T-cell (primary cell): Measurements from ENCODE around the gene PRKAG2. TPM values are rescaled to one million over a fixed set of nuclear protein-coding genes. Genes with fewer than 3 reads are reported as not detected.

Experiments used
- ATAC-seq, 4 experiments: fragments of 200-7000 bp in 3 of 4; fragments of 150-1000 bp in 1 of 4; cut with Tn5 transposase; replicated peaks in 1 of 4; 1 replicate in 3 of 4; 2 replicates in 1 of 4; pipeline ENCODE4 v1.10.0; 2021; ENCODE audit warnings: moderate library complexity in 3 of 4, mild to moderate bottlenecking in 2 of 4, moderate number of reproducible peaks in 1 of 4
- CTCF ChIA-PET, 2 donors: fragments of 300-600 bp; sonication (Branson Sonifier 250); formaldehyde crosslinking; loops; one replicate each; lab custom pipeline; 2022; ENCODE audit warnings: antibody characterized with exemption in 2 of 2; lab: Charles Lee
- POLR2A ChIA-PET, 2 donors: fragments of 300-600 bp; sonication (Branson Sonifier 250); formaldehyde crosslinking; loops; one replicate each; lab custom pipeline; 2022; ENCODE audit warnings: antibody characterized with exemption in 2 of 2; lab: Charles Lee
- DNase-seq, 35 experiments: peaks; one replicate each; pipeline versions ENCODE4 v3.0.0 to v3.0.0-alpha.2; 2013 to 2023
- H3K27ac ChIP-seq: one replicate; pipeline ENCODE4 v1.5.1; 2013; ENCODE audit warnings: low read length
- H3K27me3 ChIP-seq, 2 experiments: replicated peaks in 1 of 2; 1 replicate in 1 of 2; 2 replicates in 1 of 2; pipeline versions ENCODE4 v1.6.1 to v1.7.0; 2013; ENCODE audit warnings: low read length in 1 of 2, mixed read lengths in 1 of 2; ENCODE audit not compliant: control insufficient read depth in 2 of 2, insufficient read depth in 2 of 2; ENCODE audit errors: extremely low read depth in 1 of 2
- H3K36me3 ChIP-seq, 2 donors: 1 replicate in 1 of 2; 2 replicates in 1 of 2; pipeline versions ENCODE4 v1.6.1 to v1.7.0; 2013; ENCODE audit warnings: low read length in 1 of 2; ENCODE audit not compliant: control insufficient read depth in 2 of 2, insufficient read depth in 1 of 2; ENCODE audit errors: extremely low read depth in 1 of 2
- H3K4me1 ChIP-seq, 2 experiments: 1 replicate in 1 of 2; 2 replicates in 1 of 2; pipeline versions ENCODE4 v1.6.1 to v1.7.0; 2013; ENCODE audit warnings: low read length in 2 of 2, mixed read lengths in 1 of 2; ENCODE audit not compliant: insufficient read depth in 2 of 2, control insufficient read depth in 1 of 2; ENCODE audit errors: extremely low read depth in 1 of 2
- H3K4me3 ChIP-seq, 2 donors: 1 replicate in 1 of 2; 2 replicates in 1 of 2; pipeline versions ENCODE4 v1.5.1 to v1.7.0; 2013; ENCODE audit warnings: mild to moderate bottlenecking in 2 of 2, low read length in 1 of 2, moderate library complexity in 1 of 2; ENCODE audit not compliant: control insufficient read depth in 1 of 2; ENCODE audit errors: extremely low read depth in 1 of 2
- H3K9me3 ChIP-seq: 2 replicates; pipeline ENCODE4 v1.7.0; 2013
- H3K27ac Mint-ChIP-seq, 2 donors: one replicate each; pipeline ENCODE4 v1.8.0; 2020 to 2021; ENCODE audit warnings: mild to moderate bottlenecking in 2 of 2, mixed read lengths in 2 of 2
- H3K27me3 Mint-ChIP-seq, 2 donors: one replicate each; pipeline ENCODE4 v1.8.0; 2021 to 2022; ENCODE audit warnings: mixed read lengths in 2 of 2
- H3K36me3 Mint-ChIP-seq: one replicate; pipeline ENCODE4 v1.8.0; 2021; ENCODE audit warnings: mixed read lengths
- H3K4me1 Mint-ChIP-seq, 3 donors: one replicate each; pipeline ENCODE4 v1.8.0; 2020 to 2022; ENCODE audit warnings: mixed read lengths in 3 of 3, mild to moderate bottlenecking in 1 of 3
- H3K4me3 Mint-ChIP-seq, 3 donors: one replicate each; pipeline ENCODE4 v1.8.0; 2020 to 2022; ENCODE audit warnings: mild to moderate bottlenecking in 3 of 3, mixed read lengths in 3 of 3, moderate library complexity in 3 of 3
- H3K9me3 Mint-ChIP-seq, 3 donors: one replicate each; pipeline ENCODE4 v1.8.0; 2020 to 2022; ENCODE audit warnings: mixed read lengths in 3 of 3
- WGBS: methylation state at CpG from one replicate; pipeline ENCODE4 v1.1.5; 2013; ENCODE audit warnings: missing lambda C conversion rate; ENCODE audit not compliant: insufficient coverage; 5-methylcytosine and 5-hydroxymethylcytosine counted together
- total RNA-seq, 35 experiments: library from RNA in 6 of 35; stranded (reverse) in 6 of 35; fragments of 120-200 nt in 1 of 35; gene quantifications; one replicate each; pipeline versions ENCODE4 v1.2.1 to v1.2.4 and lab custom pipeline; 2013 to 2026

PRKAG2 gene
- total RNA-seq, 5 donors from 2014 or later (not counting 1 experiment from before 2014, with no cell fraction given) = 43.0 to 59.9 (median 49.3) TPM

- no peak overlapping the region for H3K27ac ChIP-seq
- peak overlapping the region; percentile 80 to 86 for H3K27ac Mint-ChIP-seq
- 96% methylated on average over 9 of the region's 18 CpGs for WGBS
- H3K9me3 Mint-ChIP-seq = no peaks in the 10 kb centered on the region
- ATAC-seq (no peak), DNase-seq (no peak)
- CTCF ChIA-PET = no interaction called here
- peak overlapping the region in 1 of 3 donors; percentile 69 for H3K4me3 Mint-ChIP-seq
- peaks cover 13% of the 10 kb centered on the region for H3K36me3 Mint-ChIP-seq
- no peaks in the 10 kb centered on the region for H3K27me3 ChIP-seq
- H3K27me3 Mint-ChIP-seq = no peaks in the 10 kb centered on the region
- H3K4me3 ChIP-seq = no peak overlapping the region
- H3K4me1 ChIP-seq = peaks cover 8 to 30% of the 10 kb centered on the region in 2 experiments
- peaks cover 0 to 3% of the 10 kb centered on the region in 2 donors for H3K36me3 ChIP-seq
- peaks cover 18 to 33% (median 33%) of the 10 kb centered on the region in 3 donors for H3K4me1 Mint-ChIP-seq
- H3K9me3 ChIP-seq = no peaks in the 10 kb centered on the region
- POLR2A ChIA-PET = no interaction called here
Observed at GRCh38 chr7:151840088-151840910, 36.6 kb downstream of the PRKAG2 start.

DNA sequence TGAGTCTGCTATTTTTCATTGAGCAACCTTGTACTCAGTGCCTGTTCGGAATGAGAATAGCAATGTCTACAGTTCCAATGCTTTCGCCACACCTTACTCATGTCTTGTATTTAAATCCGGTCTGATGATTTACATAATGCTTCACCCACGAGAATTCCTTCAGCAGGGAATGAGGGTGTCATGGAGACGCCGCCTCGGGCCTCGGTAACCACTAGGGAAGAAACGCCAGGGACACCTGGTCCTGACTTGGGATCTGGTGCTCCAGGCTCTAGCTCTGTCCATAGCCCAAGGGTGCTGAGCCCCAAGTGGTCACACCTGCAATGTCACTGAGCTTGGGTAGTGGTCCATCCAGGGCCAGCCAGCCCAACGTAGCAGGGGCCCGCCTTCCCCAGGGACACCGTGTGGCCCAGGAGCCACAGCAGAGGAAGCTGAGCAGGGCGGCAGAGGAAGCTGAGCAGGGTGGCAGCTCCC lies 37.4 kb downstream of the PRKAG2 start:
- H3K4me3 ChIP-seq = peak overlapping the region in 1 of 2 donors; percentile 10
- DNase-seq (no peak), ATAC-seq (peak; percentile 10 to 31 (median 28))
- peaks cover 0 to 3% of the 10 kb centered on the region in 2 donors for H3K36me3 ChIP-seq
- CTCF ChIA-PET = no interaction called here
- WGBS = 50% methylated on average over 7 of the region's 13 CpGs
- peaks cover 6% of the 10 kb centered on the region for H3K36me3 Mint-ChIP-seq
- no peaks in the 10 kb centered on the region for H3K27me3 ChIP-seq
- H3K9me3 Mint-ChIP-seq = no peaks in the 10 kb centered on the region
- POLR2A ChIA-PET = interaction anchor here (0.7 to 1.0 kb wide), 2 partner anchors 38 to 336 kb away, joined by 7 read pairs; partner anchors contain the start of gene PRKAG2 (in 1 of the 2)
- peaks cover 8 to 35% of the 10 kb centered on the region in 2 experiments for H3K4me1 ChIP-seq
- no peaks in the 10 kb centered on the region for H3K27me3 Mint-ChIP-seq
- peaks cover 24 to 39% (median 39%) of the 10 kb centered on the region in 3 donors for H3K4me1 Mint-ChIP-seq
- no peaks in the 10 kb centered on the region for H3K9me3 ChIP-seq
- peak overlapping the region; percentile 80 to 86 for H3K27ac Mint-ChIP-seq
- peak overlapping the region; percentile 7 for H3K27ac ChIP-seq
- H3K4me3 Mint-ChIP-seq = peak overlapping the region; percentile 62 to 69 (median 65)

DNA sequence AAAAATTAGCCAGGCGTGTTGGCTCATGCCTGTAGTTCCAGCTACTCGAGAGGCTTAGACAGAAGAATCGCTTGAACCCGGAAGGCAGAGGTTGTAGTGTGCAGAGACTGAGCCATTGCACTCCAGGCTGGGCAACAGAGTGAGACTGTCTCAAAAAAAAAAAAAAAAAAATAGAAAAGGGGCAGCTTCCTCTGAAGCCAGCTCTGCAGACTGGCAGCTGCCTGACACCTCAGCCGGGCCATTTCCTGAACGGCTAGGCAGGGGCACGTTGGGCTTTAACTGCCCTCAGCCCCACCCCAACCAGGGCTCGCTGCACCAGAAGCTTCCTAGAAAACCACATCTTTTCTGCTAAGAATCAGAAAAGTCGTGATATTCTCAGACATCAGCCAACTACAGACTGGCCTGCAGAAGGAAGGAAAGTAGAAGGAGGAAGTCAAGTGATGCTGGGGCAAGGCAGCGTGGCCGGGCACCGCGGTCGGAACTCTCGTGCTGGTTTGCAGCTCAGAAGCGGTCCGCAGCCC lies 38.0 kb downstream of the PRKAG2 start:
- Mint-ChIP-seq H3K4me1 (peaks cover 28 to 44% (median 44%) of the 10 kb centered on the region in 3 donors), H3K36me3 (peaks cover 6% of the 10 kb centered on the region), H3K9me3 (no peaks in the 10 kb centered on the region), H3K27me3 (no peaks in the 10 kb centered on the region), H3K4me3 (peak overlapping the region; percentile 62 to 69 (median 65)), H3K27ac (peak overlapping the region; percentile 80 to 86)
- 4% methylated on average over 11 of the region's 17 CpGs for WGBS
- H3K27me3 ChIP-seq = no peaks in the 10 kb centered on the region
- ChIA-PET POLR2A (interaction anchor here (0.7 to 1.0 kb wide), 2 partner anchors 38 to 336 kb away, joined by 7 read pairs; partner anchors contain the start of gene PRKAG2 (in 1 of the 2)), CTCF (interaction anchor here in 1 of 2 donors (0.6 to 0.9 kb wide), 2 partner anchors 56 to 312 kb away, joined by 3 read pairs; no protein-coding TSS in a partner anchor)
- peak overlapping the region; percentile 10 to 18 for H3K4me3 ChIP-seq
- peak; percentile 75 to 85 (median 83) for ATAC-seq
- H3K9me3 ChIP-seq = no peaks in the 10 kb centered on the region
- DNase-seq = peak in 33 of 35 experiments; percentile 10 to 61 (median 34)
- peak overlapping the region; percentile 7 for H3K27ac ChIP-seq
- H3K36me3 ChIP-seq = peaks cover 0 to 3% of the 10 kb centered on the region in 2 donors
- H3K4me1 ChIP-seq = peaks cover 8 to 40% of the 10 kb centered on the region in 2 experiments

DNA sequence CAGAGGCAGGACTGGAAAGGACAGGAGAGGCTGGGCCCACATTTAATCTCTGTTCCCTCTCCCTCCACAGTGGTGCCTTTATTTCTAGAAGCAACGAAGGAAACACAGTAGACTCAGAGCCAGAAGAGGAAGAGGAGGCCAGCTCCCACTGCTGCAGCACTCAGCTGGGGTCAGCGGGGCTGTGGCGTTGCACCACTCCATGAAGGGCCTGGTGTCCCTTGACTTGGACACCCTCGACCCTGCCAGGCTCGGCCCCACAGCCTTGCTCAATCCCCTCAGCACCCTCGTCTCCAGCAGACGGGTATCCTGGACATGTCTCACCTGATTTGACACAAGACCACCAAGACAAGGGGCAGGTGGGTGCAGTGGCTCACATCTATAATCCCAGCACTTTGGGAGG lies 38.8 kb downstream of the PRKAG2 start:
- Histone ChIP-seq H3K4me3 (no peak overlapping the region), H3K36me3 (peaks cover 0 to 3% of the 10 kb centered on the region in 2 donors), H3K27me3 (no peaks in the 10 kb centered on the region), H3K27ac (no peak overlapping the region), H3K9me3 (no peaks in the 10 kb centered on the region), H3K4me1 (peaks cover 8 to 48% of the 10 kb centered on the region in 2 experiments)
- DNase-seq = no peak
- H3K27ac Mint-ChIP-seq = peak overlapping the region; percentile 43 to 77
- WGBS = 100% methylated on average over 5 of the region's 7 CpGs
- H3K27me3 Mint-ChIP-seq = no peaks in the 10 kb centered on the region
- H3K9me3 Mint-ChIP-seq = no peaks in the 10 kb centered on the region
- peak overlapping the region in 1 of 3 donors; percentile 69 for H3K4me3 Mint-ChIP-seq
- ATAC-seq = no peak
- peaks cover 2% of the 10 kb centered on the region for H3K36me3 Mint-ChIP-seq
- POLR2A ChIA-PET = no interaction called here
- H3K4me1 Mint-ChIP-seq = peaks cover 30 to 52% (median 46%) of the 10 kb centered on the region in 3 donors
- CTCF ChIA-PET = interaction anchor here in 1 of 2 donors (0.6 kb wide), 1 partner anchor 31 kb away, joined by 6 read pairs; no protein-coding TSS in a partner anchor

- CTCF ChIA-PET = no interaction called here
- no peaks in the 10 kb centered on the region for H3K27me3 Mint-ChIP-seq
- peaks cover 5% of the 10 kb centered on the region for H3K36me3 Mint-ChIP-seq
- DNase-seq (no peak), ATAC-seq (no peak)
- H3K9me3 Mint-ChIP-seq = no peaks in the 10 kb centered on the region
- peaks cover 8 to 48% of the 10 kb centered on the region in 2 experiments for H3K4me1 ChIP-seq
- H3K4me3 Mint-ChIP-seq = peak overlapping the region in 1 of 3 donors; percentile 69
- no peak overlapping the region for H3K4me3 ChIP-seq
- POLR2A ChIA-PET = no interaction called here
- no peak overlapping the region for H3K27ac Mint-ChIP-seq
- no peaks in the 10 kb centered on the region for H3K27me3 ChIP-seq
- peaks cover 34 to 56% (median 51%) of the 10 kb centered on the region in 3 donors for H3K4me1 Mint-ChIP-seq
- 96% methylated on average over 10 of the region's 25 CpGs for WGBS
- H3K36me3 ChIP-seq = peaks cover 0 to 4% of the 10 kb centered on the region in 2 donors
- H3K27ac ChIP-seq = no peak overlapping the region
- H3K9me3 ChIP-seq = no peaks in the 10 kb centered on the region
Observed at GRCh38 chr7:151837285-151838042, 39.5 kb downstream of the PRKAG2 start.

DNA sequence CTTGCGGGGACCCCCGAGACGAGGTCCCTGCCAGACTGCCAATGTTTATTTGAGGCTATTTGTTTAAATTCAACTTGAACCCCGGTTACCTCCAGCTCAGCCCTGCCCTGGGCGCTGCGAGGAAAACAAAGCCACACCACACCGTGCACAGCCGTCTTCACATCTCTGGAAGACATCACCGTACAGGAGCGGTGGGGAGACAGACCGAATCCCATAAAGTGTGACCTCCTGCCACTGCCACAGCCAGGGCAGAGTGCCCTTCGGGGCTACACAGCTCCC lies 40.0 kb downstream of the PRKAG2 start:
- Histone ChIP-seq H3K4me1 (peaks cover 8 to 48% of the 10 kb centered on the region in 2 experiments), H3K4me3 (no peak overlapping the region), H3K27me3 (no peaks in the 10 kb centered on the region), H3K9me3 (no peaks in the 10 kb centered on the region), H3K27ac (no peak overlapping the region), H3K36me3 (peaks cover 0 to 4% of the 10 kb centered on the region in 2 donors)
- H3K27me3 Mint-ChIP-seq = no peaks in the 10 kb centered on the region
- peaks cover 5% of the 10 kb centered on the region for H3K36me3 Mint-ChIP-seq
- POLR2A ChIA-PET = no interaction called here
- no peak overlapping the region for H3K4me3 Mint-ChIP-seq
- ATAC-seq (no peak), DNase-seq (no peak)
- H3K4me1 Mint-ChIP-seq = peaks cover 34 to 56% (median 51%) of the 10 kb centered on the region in 3 donors
- CTCF ChIA-PET = no interaction called here
- no peaks in the 10 kb centered on the region for H3K9me3 Mint-ChIP-seq
- WGBS = 94% methylated on average over 10 of the region's 12 CpGs
- no peak overlapping the region for H3K27ac Mint-ChIP-seq
